B cell (primary cell): ENCODE data around the gene YBEY.

Experiments used
- CTCF ChIP-seq: fragments of 200-600 bp; IDR thresholded peaks from one replicate; pipeline ENCODE4 v1.8.0; 2022; ENCODE audit warnings: antibody characterized with exemption, mild to moderate bottlenecking
- EZH2 ChIP-seq: IDR thresholded peaks from 2 replicates; pipeline ENCODE4 v1.6.1; 2012; ENCODE audit warnings: borderline replicate concordance, low read depth, mild to moderate bottlenecking, moderate library complexity, low read length; ENCODE audit not compliant: insufficient read depth, poor library complexity, severe bottlenecking

DNA sequence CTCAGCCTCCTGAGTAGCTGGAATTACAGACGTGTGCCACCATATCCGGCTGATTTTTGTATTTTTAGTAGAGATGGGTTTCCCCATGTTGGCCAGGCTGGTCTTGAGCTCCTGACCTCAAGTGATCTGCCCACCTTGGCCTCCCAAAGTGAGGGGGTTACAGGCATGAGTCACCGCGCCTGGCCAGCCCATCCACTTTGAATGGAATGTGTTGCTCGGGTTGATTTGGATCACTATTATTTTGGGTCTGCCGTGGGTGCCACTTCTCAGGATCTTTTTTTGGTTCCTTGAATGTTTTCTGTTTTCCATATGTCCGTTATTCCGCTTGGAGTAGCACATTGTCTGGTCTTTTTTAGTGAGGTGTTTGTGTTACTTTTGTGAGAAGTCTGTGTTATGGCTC, 54.9 kb downstream of the YBEY start:
- TF ChIP-seq CTCF (no peak), EZH2 (no peak)
